ENCODE data around the gene LASP1.
"Not testable (repeated sequence)": the region's sequence is repeated elsewhere in the genome, so short reads cannot be mapped to it uniquely, and the experiment has no call there.

The LASP1 gene

GRCh38 chr17:38942696-38943334 is 73.0 kb downstream of the LASP1 start:
- no peak for DNase-seq

- no peak for DNase-seq
Measured at GRCh38 chr17:38943607-38944006, 73.7 kb downstream of the LASP1 start.

GRCh38 chr17:38947189-38947588 is 77.3 kb downstream of the LASP1 start:
- DNase-seq = no peak

GRCh38 chr17:38953800-38954199 is 83.9 kb downstream of the LASP1 start:
- not testable (repeated sequence) for DNase-seq

- DNase-seq = peak; percentile 79
Measured at GRCh38 chr17:38958326-38958725, 88.5 kb downstream of the LASP1 start.

- DNase-seq = peak; percentile 87
Measured at GRCh38 chr17:38958756-38959155, 88.9 kb downstream of the LASP1 start.

- no peak for DNase-seq
Measured at GRCh38 chr17:38959508-38959907, 89.7 kb downstream of the LASP1 start.

GRCh38 chr17:38960402-38960801 is 90.5 kb downstream of the LASP1 start:
- no peak for DNase-seq

- DNase-seq = no peak
Measured at GRCh38 chr17:38961413-38961812, 91.6 kb downstream of the LASP1 start.

GRCh38 chr17:38967290-38967738 is 97.5 kb downstream of the LASP1 start, which contains the start of gene FBXO47:
Gene FBXO47, minus strand, starts transcription at chr17:38967403. Its CDS starts 4,378 bp downstream, at chr17:38963025.
- DNase-seq = peak; percentile 88

GRCh38 chr17:38969281-38969680 is 99.4 kb downstream of the LASP1 start:
- DNase-seq = no peak

- no peak for DNase-seq
Measured at GRCh38 chr17:38970128-38970527, 100.3 kb downstream of the LASP1 start.

GRCh38 chr17:38970804-38971203 is 100.9 kb downstream of the LASP1 start:
- DNase-seq = no peak
